Measurements from ENCODE around the gene CYP2U1.
A peak's percentile ranks its signal among the peaks of the same experiment; 100 is the strongest.
"Not testable (repeated sequence)": the region's sequence is repeated elsewhere in the genome, so short reads cannot be mapped to it uniquely, and the experiment has no call there.

The CYP2U1 gene

GRCh38 chr4:107922486-107923473 lies 8.6 kb upstream of the CYP2U1 start:
- no peak overlapping the region for H3K27ac Mint-ChIP-seq

DNA sequence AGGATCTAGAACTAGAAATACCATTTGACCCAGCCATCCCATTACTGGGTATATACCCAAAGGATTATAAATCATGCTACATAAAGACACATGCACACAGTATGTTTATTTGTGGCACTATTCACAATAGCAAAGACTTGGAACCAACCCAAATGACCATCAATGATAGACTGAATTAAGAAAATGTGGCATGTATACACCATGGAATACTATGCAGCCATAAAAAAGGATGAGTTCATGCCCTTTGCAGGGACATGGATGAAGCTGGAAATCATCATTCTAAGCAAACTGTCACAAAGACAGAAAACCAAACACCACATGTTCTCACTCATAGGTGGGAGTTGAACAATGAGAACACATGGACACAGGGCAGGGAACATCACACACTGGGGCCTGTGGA lies 5.6 kb upstream of the CYP2U1 start:
- H3K4me3 Mint-ChIP-seq; H3K27ac Mint-ChIP-seq; H3K27me3 Mint-ChIP-seq (ENCODE audit: low read depth); H3K9me3 Mint-ChIP-seq; H3K4me1 Mint-ChIP-seq; H3K36me3 Mint-ChIP-seq (ENCODE audit: low read depth): not testable (repeated sequence)

More at GRCh38 chr4:107922486-107923473, 8.6 kb upstream of the CYP2U1 start:
- Mint-ChIP-seq H3K27me3 (ENCODE audit: low read depth) (peaks cover 3% of the 10 kb centered on the region), H3K9me3 (peaks cover 15% of the 10 kb centered on the region), H3K4me3 (no peak overlapping the region), H3K4me1 (no peaks in the 10 kb centered on the region), H3K36me3 (ENCODE audit: low read depth) (peaks cover 4% of the 10 kb centered on the region)
- TF ChIP-seq, protein P1, sequence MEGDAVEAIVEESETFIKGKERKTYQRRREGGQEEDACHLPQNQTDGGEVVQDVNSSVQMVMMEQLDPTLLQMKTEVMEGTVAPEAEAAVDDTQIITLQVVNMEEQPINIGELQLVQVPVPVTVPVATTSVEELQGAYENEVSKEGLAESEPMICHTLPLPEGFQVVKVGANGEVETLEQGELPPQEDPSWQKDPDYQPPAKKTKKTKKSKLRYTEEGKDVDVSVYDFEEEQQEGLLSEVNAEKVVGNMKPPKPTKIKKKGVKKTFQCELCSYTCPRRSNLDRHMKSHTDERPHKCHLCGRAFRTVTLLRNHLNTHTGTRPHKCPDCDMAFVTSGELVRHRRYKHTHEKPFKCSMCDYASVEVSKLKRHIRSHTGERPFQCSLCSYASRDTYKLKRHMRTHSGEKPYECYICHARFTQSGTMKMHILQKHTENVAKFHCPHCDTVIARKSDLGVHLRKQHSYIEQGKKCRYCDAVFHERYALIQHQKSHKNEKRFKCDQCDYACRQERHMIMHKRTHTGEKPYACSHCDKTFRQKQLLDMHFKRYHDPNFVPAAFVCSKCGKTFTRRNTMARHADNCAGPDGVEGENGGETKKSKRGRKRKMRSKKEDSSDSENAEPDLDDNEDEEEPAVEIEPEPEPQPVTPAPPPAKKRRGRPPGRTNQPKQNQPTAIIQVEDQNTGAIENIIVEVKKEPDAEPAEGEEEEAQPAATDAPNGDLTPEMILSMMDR (IDR thresholded peaks at IDR 0.05; ENCODE audit: unreplicated experiment in 3 of 3) = no peak

- not testable (repeated sequence) for H3K9me3 Mint-ChIP-seq; H3K36me3 Mint-ChIP-seq (ENCODE audit: low read depth); H3K4me3 Mint-ChIP-seq; H3K27ac Mint-ChIP-seq; H3K4me1 Mint-ChIP-seq; H3K27me3 Mint-ChIP-seq (ENCODE audit: low read depth)
Measured at GRCh38 chr4:107926875-107927274, 4.5 kb upstream of the CYP2U1 start.

- H3K36me3 Mint-ChIP-seq (ENCODE audit: low read depth) = peaks cover 5% of the 10 kb centered on the region
- H3K4me3 Mint-ChIP-seq = peak overlapping the region; percentile 79 to 86 (median 85)
- H3K27ac Mint-ChIP-seq = no peak overlapping the region
- H3K9me3 Mint-ChIP-seq = no peaks in the 10 kb centered on the region
- peaks cover 15% of the 10 kb centered on the region for H3K4me1 Mint-ChIP-seq
- peaks cover 9% of the 10 kb centered on the region for H3K27me3 Mint-ChIP-seq (ENCODE audit: low read depth)
- TF ChIP-seq, protein P1 (IDR thresholded peaks at IDR 0.05; ENCODE audit: unreplicated experiment in 3 of 3) = no peak
Measured at GRCh38 chr4:107931775-107932321, 499 bp downstream of the CYP2U1 start.

GRCh38 chr4:107935246-107935645 lies 3.9 kb downstream of the CYP2U1 start:
- peaks cover 15% of the 10 kb centered on the region for H3K4me1 Mint-ChIP-seq
- TF ChIP-seq, protein P1 (IDR thresholded peaks at IDR 0.05; ENCODE audit: unreplicated experiment in 3 of 3) = no peak

GRCh38 chr4:107937040-107937439 lies 5.7 kb downstream of the CYP2U1 start:
- Mint-ChIP-seq H3K27me3 (ENCODE audit: low read depth) (peaks cover 4% of the 10 kb centered on the region), H3K4me3 (no peak overlapping the region), H3K27ac (no peak overlapping the region), H3K4me1 (peaks cover 9% of the 10 kb centered on the region), H3K9me3 (no peaks in the 10 kb centered on the region), H3K36me3 (ENCODE audit: low read depth) (peaks cover 5% of the 10 kb centered on the region)
- TF ChIP-seq, protein P1 (IDR thresholded peaks at IDR 0.05; ENCODE audit: unreplicated experiment in 3 of 3) = no peak

More at GRCh38 chr4:107935246-107935645, 3.9 kb downstream of the CYP2U1 start:
- Mint-ChIP-seq H3K27me3 (ENCODE audit: low read depth) (peaks cover 4% of the 10 kb centered on the region), H3K27ac (no peak overlapping the region), H3K4me3 (no peak overlapping the region), H3K9me3 (no peaks in the 10 kb centered on the region), H3K36me3 (ENCODE audit: low read depth) (peaks cover 5% of the 10 kb centered on the region)
